Skeletal muscle tissue (tissue), 4 donors: Measurements from ENCODE around the gene ANO2. TPM values are rescaled to one million over a fixed set of nuclear protein-coding genes. Genes with fewer than 3 reads are reported as not detected.

Source experiments
- H3K27ac ChIP-seq: one replicate; pipeline ENCODE4 v1.7.0; 2013; ENCODE audit warnings: mild to moderate bottlenecking, low read depth, low read length, inconsistent platforms
- H3K27me3 ChIP-seq, 3 donors: one replicate each; pipeline ENCODE4 v1.7.0; 2013; ENCODE audit warnings: low read length in 3 of 3; ENCODE audit not compliant: control insufficient read depth in 3 of 3, insufficient read depth in 3 of 3
- H3K36me3 ChIP-seq, 3 donors: one replicate each; pipeline ENCODE4 v1.7.0; 2013; ENCODE audit warnings: low read length in 3 of 3; ENCODE audit not compliant: control insufficient read depth in 3 of 3, insufficient read depth in 3 of 3
- H3K4me1 ChIP-seq, 3 donors: one replicate each; pipeline ENCODE4 v1.7.0; 2013; ENCODE audit warnings: low read length in 3 of 3, mild to moderate bottlenecking in 3 of 3; ENCODE audit not compliant: control insufficient read depth in 3 of 3, insufficient read depth in 3 of 3
- H3K4me3 ChIP-seq, 3 donors: one replicate each; pipeline ENCODE4 v1.7.0; 2013; ENCODE audit warnings: low read length in 3 of 3
- H3K9ac ChIP-seq, 3 donors: one replicate each; pipeline ENCODE4 v1.7.0; 2013; ENCODE audit warnings: low read length in 3 of 3, mild to moderate bottlenecking in 3 of 3, moderate library complexity in 2 of 3, low read depth in 1 of 3
- H3K9me3 ChIP-seq, 3 donors: one replicate each; pipeline ENCODE4 v1.7.0; 2013; ENCODE audit warnings: low read length in 3 of 3; ENCODE audit not compliant: control insufficient read depth in 3 of 3
- total RNA-seq: library from RNA; depleted of rRNA; stranded (reverse); fragments of >200 nt; gene quantifications from one replicate; pipeline ENCODE4 v1.2.3, GENCODE V29; 2014
- donor health status: Osteomylitis.

ANO2 gene
- total RNA-seq, 1 donor from 2014 or later: 4.7 TPM

DNA sequence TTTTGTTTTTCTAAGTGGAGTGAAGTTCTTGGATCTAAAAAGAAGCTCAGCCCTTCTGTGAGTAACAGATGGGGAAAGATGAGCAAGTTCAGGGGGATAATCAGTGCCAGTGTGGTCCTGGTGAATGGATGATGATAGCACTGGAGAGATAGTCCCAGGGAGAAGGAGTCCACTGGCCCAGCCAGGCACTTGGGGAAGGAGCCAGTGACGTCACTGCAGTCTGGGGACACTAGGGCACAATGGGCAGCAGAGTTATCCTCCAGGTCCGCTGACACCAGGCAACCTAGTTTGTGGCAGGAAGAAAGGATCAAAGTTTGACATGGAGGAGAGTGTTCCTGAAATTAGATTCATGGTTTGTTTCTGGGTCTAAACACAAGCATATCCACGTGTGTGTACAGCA lies 411.7 kb downstream of the ANO2 start:
- Histone ChIP-seq H3K27me3 (no peaks in the 10 kb centered on the region), H3K36me3 (no peaks in the 10 kb centered on the region), H3K4me3 (no peak overlapping the region), H3K27ac (no peak overlapping the region), H3K9me3 (no peaks in the 10 kb centered on the region), H3K9ac (no peak overlapping the region), H3K4me1 (no peaks in the 10 kb centered on the region)

DNA sequence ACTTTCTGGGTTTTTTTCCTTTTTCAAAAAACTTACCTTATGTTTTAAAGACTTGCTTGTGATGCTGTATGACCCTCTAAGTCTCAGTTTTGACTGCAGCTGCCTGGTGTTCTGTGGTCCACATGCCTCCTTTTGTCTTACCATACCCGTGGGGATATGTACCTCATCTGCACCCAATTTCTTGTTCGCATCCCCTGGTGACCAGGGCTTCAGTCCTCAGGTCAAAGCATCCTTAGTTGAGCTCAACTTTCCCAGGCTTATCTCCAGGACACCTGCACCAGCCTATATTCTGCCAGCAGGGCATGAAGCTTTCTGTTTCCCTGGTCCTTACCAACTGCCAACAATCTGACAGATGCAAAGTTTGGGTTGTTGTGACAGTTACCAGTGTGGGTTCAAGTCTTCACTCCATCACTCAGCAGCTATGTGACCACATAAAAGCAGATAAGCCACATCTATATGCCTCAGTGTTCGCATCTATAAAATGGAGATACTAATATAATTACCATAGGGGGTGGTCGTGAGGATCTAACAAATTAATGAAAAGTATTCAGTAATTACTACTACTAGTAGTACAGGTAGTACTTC lies 419.2 kb downstream of the ANO2 start:
- H3K4me1 ChIP-seq: no peaks in the 10 kb centered on the region
- no peaks in the 10 kb centered on the region for H3K9me3 ChIP-seq
- H3K36me3 ChIP-seq: no peaks in the 10 kb centered on the region

DNA sequence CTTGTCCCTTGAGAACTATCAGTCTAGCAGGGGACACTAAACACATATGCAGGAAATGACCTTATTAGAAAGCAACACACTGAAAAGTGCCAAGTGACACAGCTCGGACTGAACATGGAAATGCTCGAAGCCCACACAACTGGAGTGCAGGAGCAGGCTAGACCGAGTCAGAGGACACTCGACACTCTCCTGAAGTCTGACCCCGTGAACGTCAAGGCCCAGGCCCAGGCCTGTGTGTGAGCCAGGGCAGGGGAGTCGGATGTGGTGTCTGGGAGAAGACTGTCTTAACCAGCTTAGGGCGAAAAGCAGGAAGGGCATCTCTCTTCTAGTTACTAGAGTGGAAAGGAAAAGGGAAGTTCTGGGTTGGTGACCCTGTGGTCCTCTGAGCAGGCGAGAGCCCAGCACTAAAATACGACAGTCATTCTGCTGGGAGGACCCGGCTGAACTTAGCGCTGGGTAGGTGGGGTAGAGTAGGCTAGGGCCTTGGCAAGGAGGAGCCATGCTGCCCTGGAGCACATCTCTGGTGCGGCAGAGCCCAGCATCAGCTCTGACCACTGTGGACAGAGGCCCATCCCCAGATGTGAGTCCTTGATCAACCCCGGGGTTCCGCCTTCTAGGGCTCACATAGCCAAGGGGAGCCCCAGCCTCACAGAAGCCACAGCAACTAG lies 420.2 kb downstream of the ANO2 start:
- H3K27ac ChIP-seq: no peak overlapping the region
- H3K9me3 ChIP-seq: no peaks in the 10 kb centered on the region
- H3K4me1 ChIP-seq: no peaks in the 10 kb centered on the region
- no peaks in the 10 kb centered on the region for H3K36me3 ChIP-seq
- no peak overlapping the region for H3K4me3 ChIP-seq
- peaks cover 0 to 5% (median 0%) of the 10 kb centered on the region in 3 donors for H3K27me3 ChIP-seq
- no peak overlapping the region for H3K9ac ChIP-seq

More for the DNA sequence above, 419.2 kb downstream of the ANO2 start:
- H3K27me3 ChIP-seq: peaks cover 0 to 5% (median 0%) of the 10 kb centered on the region in 3 donors
- H3K9ac ChIP-seq: no peak overlapping the region
- H3K4me3 ChIP-seq: no peak overlapping the region
- H3K27ac ChIP-seq: no peak overlapping the region

DNA sequence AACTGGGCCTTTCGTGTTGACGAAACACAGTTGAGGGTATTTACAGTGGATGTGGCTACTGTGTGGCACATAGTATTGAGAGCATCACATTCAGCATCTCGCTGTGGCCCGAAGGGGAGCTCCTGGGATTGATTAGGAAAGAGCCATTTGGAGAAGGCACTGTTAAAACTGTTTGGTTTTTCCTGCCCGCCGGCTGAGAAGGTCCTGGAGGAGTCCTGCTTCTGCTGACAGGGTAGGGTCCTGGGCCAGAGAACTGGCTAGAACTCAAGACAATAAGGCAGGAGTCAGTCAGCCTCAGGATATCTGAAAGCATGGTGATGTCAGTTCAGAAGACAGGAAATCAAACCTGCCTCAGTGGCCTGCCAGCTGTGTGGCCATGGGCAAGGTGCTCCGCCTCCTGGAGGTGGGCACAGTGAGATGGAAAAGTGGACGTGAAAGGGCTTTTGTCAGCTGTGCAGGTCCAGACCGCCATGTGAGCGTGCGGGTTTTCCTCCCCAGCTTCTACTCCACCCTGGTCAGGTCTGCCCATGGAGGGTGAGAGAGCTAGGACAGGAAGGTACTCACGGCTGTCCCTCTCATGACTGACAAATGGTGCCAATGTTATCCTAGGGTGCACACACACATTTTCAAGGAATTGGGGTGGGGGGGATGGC lies 420.8 kb downstream of the ANO2 start:
- Histone ChIP-seq H3K4me1 (no peaks in the 10 kb centered on the region), H3K36me3 (no peaks in the 10 kb centered on the region), H3K4me3 (no peak overlapping the region), H3K27ac (no peak overlapping the region), H3K27me3 (peaks cover 0 to 5% (median 0%) of the 10 kb centered on the region in 3 donors), H3K9me3 (no peaks in the 10 kb centered on the region), H3K9ac (no peak overlapping the region)

DNA sequence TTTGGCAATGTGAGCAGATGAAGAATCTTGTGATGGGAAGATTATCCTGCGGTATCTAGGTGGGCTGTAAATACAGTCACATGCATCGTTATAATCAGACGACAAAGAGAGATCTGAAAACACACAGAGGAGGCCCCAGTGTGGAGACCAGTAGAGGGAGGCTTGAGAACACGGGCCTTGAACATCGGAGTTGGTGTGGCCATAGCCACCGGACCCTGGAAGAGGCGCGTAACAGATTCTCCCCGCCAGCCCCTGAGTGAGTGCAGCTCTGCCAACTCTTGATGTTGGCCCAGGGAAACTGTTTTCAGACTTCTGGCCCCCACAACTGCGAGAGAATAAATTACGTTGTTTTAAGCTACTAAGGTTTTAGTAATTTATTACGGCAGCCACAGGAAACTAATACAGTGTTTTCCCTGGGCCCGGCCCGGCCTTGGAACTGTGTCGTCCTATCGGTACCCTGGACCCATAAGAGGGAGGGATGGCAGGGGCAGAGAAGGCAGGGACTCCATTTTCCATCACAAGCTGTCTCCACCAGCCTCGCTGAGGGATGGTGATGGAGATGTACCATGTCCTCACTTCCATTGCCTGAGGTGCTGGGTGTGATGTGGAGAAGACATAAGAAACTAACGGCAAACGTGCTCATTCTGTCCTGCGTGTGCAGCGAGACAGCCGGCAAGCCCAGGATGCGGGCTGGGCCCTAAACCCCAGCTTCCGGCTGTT lies 421.5 kb downstream of the ANO2 start:
- peaks cover 0 to 5% (median 0%) of the 10 kb centered on the region in 3 donors for H3K27me3 ChIP-seq
- H3K9me3 ChIP-seq: no peaks in the 10 kb centered on the region
- no peaks in the 10 kb centered on the region for H3K4me1 ChIP-seq
- H3K27ac ChIP-seq: no peak overlapping the region
- H3K4me3 ChIP-seq: no peak overlapping the region
- H3K36me3 ChIP-seq: no peaks in the 10 kb centered on the region
- H3K9ac ChIP-seq: no peak overlapping the region

DNA sequence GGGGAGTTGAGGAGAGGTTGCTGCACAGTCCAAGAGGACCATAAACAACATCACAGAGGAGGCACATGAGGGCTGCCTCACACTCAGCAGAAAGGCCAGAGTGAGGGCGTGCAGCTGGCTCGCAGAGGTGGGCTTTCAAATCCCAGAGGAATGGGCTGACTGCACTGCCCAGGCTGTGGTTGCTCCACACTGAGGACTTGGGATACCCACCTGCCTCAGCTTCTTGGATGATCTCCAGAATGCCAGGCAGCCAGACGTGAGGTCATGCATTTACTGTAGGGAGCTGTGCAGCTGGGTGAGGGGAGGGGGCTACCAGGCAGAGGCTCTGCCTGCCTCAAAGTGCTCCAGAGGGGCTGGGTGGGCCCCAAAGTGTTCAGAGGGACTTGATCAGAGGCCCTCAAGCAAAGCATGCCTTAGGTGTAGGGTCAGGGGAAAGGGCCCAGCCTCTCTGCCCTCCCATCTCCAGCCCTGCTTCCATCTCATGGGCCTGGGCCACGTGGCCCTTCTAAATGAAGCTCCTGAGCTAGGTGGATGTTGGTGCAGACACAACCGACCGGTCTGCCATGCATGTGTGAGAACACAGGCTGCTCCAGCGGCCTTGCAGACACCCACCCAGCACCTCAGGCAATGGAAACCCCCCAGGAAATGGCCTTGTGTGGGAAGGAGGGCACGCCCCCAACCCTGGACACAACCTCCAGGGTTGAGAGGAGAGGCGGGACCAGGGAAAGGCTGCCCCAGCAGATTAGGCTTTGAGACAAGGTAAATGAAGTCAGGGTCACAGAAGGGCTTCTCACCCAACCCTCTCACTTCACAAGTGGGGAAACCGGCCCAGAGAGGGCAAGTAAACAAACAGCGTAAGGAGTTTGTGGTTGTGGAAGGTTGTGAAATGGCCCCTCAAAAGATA lies 422.4 kb downstream of the ANO2 start:
- H3K36me3 ChIP-seq: no peaks in the 10 kb centered on the region
- H3K9me3 ChIP-seq: no peaks in the 10 kb centered on the region
- H3K4me1 ChIP-seq: no peaks in the 10 kb centered on the region
- peaks cover 0 to 5% (median 0%) of the 10 kb centered on the region in 3 donors for H3K27me3 ChIP-seq
- no peak overlapping the region for H3K9ac ChIP-seq
- no peak overlapping the region for H3K27ac ChIP-seq
- no peak overlapping the region for H3K4me3 ChIP-seq

DNA sequence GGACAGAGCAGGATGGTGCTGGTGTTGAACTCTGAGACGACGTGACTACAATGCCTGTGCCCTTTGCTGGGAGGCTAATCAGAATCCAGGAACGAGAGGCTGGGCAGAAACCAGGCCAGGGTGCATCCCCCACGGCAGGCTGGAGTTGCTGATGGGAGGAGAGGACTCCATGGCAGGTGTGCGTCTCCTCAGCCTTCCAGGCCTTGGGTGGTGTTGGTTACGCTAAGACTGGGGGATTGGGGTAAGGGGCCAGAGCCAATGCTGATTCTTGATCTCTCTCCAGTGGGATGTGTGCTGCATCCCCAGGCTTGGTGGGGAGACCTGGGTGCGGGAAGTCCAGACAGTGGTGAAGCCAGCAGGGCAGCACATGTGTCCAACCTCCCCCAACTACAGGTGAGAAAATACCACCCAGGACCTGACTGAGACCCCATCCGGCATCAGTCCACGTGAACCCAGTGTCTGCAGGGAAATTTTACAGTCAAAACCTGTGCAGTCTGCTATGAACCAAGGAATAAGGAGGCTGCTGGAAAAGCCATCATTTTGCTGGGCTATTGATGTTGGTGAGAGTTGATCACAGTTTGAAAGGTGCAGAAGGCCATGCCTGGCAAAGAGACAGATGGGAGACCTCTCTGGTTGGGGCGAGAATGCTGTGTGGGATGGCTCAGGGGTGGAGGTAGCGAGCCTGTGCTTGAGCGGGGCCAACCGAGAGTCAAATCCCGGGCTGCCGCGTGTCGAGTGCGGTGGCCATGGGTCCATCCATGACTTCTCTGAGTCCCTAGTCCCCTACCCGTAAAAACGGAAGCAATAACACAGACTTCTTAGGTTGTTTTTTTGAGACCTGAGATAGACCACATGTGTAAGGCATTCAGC lies 423.4 kb downstream of the ANO2 start:
- H3K27ac ChIP-seq: no peak overlapping the region
- H3K9me3 ChIP-seq: no peaks in the 10 kb centered on the region
- H3K4me3 ChIP-seq: no peak overlapping the region
- H3K9ac ChIP-seq: no peak overlapping the region
- H3K36me3 ChIP-seq: no peaks in the 10 kb centered on the region
- H3K4me1 ChIP-seq: no peaks in the 10 kb centered on the region
- peaks cover 0 to 5% (median 0%) of the 10 kb centered on the region in 3 donors for H3K27me3 ChIP-seq

DNA sequence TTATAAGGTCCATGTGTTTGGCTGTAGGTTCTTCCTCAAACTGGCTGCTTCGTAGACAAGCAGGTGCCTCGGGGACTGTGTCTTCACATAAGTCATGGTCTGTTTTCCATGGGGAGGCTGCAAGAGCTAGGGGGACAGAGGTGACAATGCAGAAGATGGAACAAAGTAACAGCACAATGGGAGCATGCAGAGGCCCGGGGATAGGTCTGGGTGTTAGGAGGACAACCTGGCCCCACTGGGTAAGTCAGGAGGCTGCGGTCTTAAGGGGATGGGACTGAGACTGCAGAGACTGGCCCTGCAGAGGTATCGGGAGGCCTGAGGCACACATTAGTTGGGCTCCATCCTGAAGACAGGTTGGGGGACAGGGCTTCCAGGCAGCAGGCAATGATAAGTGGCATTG lies 424.2 kb downstream of the ANO2 start:
- Histone ChIP-seq H3K27ac (no peak overlapping the region), H3K9me3 (no peaks in the 10 kb centered on the region), H3K4me3 (no peak overlapping the region), H3K4me1 (no peaks in the 10 kb centered on the region), H3K27me3 (peaks cover 0 to 5% (median 0%) of the 10 kb centered on the region in 3 donors), H3K9ac (no peak overlapping the region), H3K36me3 (no peaks in the 10 kb centered on the region)

DNA sequence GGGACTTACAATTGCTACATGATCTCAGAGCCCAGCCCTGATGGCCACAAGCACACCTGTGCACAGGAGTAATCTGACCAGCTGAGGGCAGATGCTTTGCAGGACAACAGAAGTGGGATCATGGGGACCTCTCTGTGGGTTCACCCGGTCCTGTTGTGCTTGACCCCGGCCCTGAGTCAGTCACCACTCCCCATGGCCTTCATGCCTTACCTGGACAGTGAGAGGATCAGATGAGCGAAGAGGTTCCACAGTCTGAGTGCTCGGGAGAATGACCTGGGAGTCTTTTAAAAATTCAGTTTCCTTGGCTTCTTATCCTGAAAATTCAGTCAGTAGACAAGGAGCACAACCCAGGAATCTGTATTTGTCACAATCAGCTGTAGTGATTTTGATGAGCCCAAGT lies 425.0 kb downstream of the ANO2 start:
- Histone ChIP-seq H3K4me1 (no peaks in the 10 kb centered on the region), H3K9me3 (no peaks in the 10 kb centered on the region), H3K9ac (no peak overlapping the region), H3K36me3 (no peaks in the 10 kb centered on the region), H3K27me3 (peaks cover 0 to 5% (median 0%) of the 10 kb centered on the region in 3 donors), H3K27ac (no peak overlapping the region), H3K4me3 (no peak overlapping the region)
